Loucy (cell line): ENCODE measurements around the gene BCAT1.

Experiments
- H2AFZ ChIP-seq: fragments of 200-600 bp; sonication (generic); 2 replicates; pipeline ENCODE4 v1.6.0; 2016; ENCODE audit warnings: antibody characterized with exemption, mild to moderate bottlenecking, low read length, moderate library complexity
- H3F3A ChIP-seq: fragments of 200-600 bp; 2 replicates; pipeline ENCODE4 v1.6.0; 2016; ENCODE audit warnings: antibody characterized with exemption, low read depth, mild to moderate bottlenecking
- H3K27me3 ChIP-seq: fragments of 200-600 bp; sonication (generic); 2 replicates; pipeline ENCODE4 v1.6.1; 2014; ENCODE audit warnings: low read length, mild to moderate bottlenecking; ENCODE audit not compliant: insufficient read depth, poor library complexity, severe bottlenecking
- H3K36me3 ChIP-seq: fragments of 200-600 bp; sonication (generic); 2 replicates; pipeline ENCODE4 v1.6.1; 2016; ENCODE audit warnings: low read length; ENCODE audit not compliant: insufficient read depth
- H3K4me1 ChIP-seq: fragments of 200-600 bp; sonication (generic); 2 replicates; pipeline ENCODE4 v1.5.1; 2014; ENCODE audit warnings: low read length, mild to moderate bottlenecking; ENCODE audit not compliant: insufficient read depth, poor library complexity, severe bottlenecking
- H3K4me2 ChIP-seq: fragments of 200-600 bp; sonication (generic); 2 replicates; pipeline ENCODE4 v1.6.0; 2014; ENCODE audit warnings: antibody characterized with exemption, low read length, low read depth, mild to moderate bottlenecking; ENCODE audit not compliant: poor library complexity, severe bottlenecking
- H3K4me3 ChIP-seq: fragments of 200-600 bp; sonication (generic); 2 replicates; pipeline ENCODE4 v1.5.1; 2014; ENCODE audit warnings: low read length, mild to moderate bottlenecking, mixed read lengths; ENCODE audit not compliant: poor library complexity, severe bottlenecking
- H3K79me2 ChIP-seq: fragments of 200-600 bp; sonication (generic); 2 replicates; pipeline ENCODE4 v1.6.1; 2014; ENCODE audit warnings: low read length; ENCODE audit not compliant: insufficient read depth
- H3K9ac ChIP-seq: fragments of 200-600 bp; sonication (generic); 2 replicates; pipeline ENCODE4 v1.6.0; 2014; ENCODE audit warnings: mild to moderate bottlenecking, low read depth, low read length, moderate library complexity; ENCODE audit not compliant: poor library complexity, severe bottlenecking
- H3K9me2 ChIP-seq: fragments of 200-600 bp; sonication (generic); replicated peaks from 2 replicates; pipeline ENCODE4 v1.6.1; 2016; ENCODE audit warnings: low read depth, low read length, mixed read lengths
- H3K9me3 ChIP-seq: fragments of 200-600 bp; sonication (generic); 2 replicates; pipeline ENCODE4 v1.6.1; 2014; ENCODE audit warnings: mild to moderate bottlenecking, antibody characterized with exemption, low read length, low read depth; ENCODE audit not compliant: insufficient read depth
- H4K20me1 ChIP-seq: fragments of 200-600 bp; sonication (generic); 2 replicates; pipeline ENCODE4 v1.6.0; 2014; ENCODE audit warnings: antibody characterized with exemption, low read length, mild to moderate bottlenecking; ENCODE audit not compliant: insufficient read depth, poor library complexity, severe bottlenecking
- EZH2phosphoT487 ChIP-seq: fragments of 200-600 bp; IDR thresholded peaks from 2 replicates; pipeline ENCODE4 v1.6.1; 2018; ENCODE audit warnings: antibody characterized with exemption, mild to moderate bottlenecking, moderate library complexity, borderline replicate concordance
- TF ChIP-seq, protein P1 (sequence below): fragments of 200-600 bp; sonication (generic); conservative IDR thresholded peaks from 2 replicates; pipeline ENCODE4 v1.5.1; 2014; ENCODE audit warnings: mild to moderate bottlenecking, antibody characterized with exemption, low read length

The BCAT1 gene

DNA sequence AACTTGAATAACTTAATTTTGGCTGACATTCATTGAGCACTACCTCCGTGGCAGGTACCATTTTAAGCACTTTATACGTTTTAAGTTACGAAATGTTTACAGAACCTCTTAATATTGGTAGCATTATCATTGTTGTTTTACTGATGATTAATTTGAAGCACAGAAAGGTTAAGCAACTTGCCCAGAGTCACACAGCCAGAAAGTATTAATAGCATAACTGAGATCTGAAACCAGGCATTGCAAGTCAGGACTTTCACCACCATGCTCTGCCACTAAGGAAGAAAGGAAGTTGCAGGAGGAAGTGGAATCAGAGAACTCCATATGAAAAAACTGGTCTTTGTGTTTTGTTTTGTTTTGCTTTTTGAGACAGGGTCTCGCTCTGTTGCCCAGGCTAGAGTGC lies 28.2 kb upstream of the BCAT1 start:
- no peaks in the 10 kb centered on the region for H4K20me1 ChIP-seq
- no peaks in the 10 kb centered on the region for H3K27me3 ChIP-seq
- no peak overlapping the region for H3K9ac ChIP-seq
- no peaks in the 10 kb centered on the region; the same call in 1 of the 2 replicates for H3F3A ChIP-seq
- no peak overlapping the region for H2AFZ ChIP-seq
- TF ChIP-seq, protein P1, sequence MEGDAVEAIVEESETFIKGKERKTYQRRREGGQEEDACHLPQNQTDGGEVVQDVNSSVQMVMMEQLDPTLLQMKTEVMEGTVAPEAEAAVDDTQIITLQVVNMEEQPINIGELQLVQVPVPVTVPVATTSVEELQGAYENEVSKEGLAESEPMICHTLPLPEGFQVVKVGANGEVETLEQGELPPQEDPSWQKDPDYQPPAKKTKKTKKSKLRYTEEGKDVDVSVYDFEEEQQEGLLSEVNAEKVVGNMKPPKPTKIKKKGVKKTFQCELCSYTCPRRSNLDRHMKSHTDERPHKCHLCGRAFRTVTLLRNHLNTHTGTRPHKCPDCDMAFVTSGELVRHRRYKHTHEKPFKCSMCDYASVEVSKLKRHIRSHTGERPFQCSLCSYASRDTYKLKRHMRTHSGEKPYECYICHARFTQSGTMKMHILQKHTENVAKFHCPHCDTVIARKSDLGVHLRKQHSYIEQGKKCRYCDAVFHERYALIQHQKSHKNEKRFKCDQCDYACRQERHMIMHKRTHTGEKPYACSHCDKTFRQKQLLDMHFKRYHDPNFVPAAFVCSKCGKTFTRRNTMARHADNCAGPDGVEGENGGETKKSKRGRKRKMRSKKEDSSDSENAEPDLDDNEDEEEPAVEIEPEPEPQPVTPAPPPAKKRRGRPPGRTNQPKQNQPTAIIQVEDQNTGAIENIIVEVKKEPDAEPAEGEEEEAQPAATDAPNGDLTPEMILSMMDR: no peak
- TF ChIP-seq EZH2phosphoT487: no peak
- H3K4me2 ChIP-seq: no peak overlapping the region
- H3K9me3 ChIP-seq: no peaks in the 10 kb centered on the region
- no peaks in the 10 kb centered on the region for H3K9me2 ChIP-seq
- H3K36me3 ChIP-seq: no peaks in the 10 kb centered on the region
- no peaks in the 10 kb centered on the region for H3K79me2 ChIP-seq
- H3K4me3 ChIP-seq: no peak overlapping the region
- H3K4me1 ChIP-seq: no peaks in the 10 kb centered on the region

- H3K4me1 ChIP-seq: no peaks in the 10 kb centered on the region
- no peak overlapping the region for H3K4me2 ChIP-seq
- no peaks in the 10 kb centered on the region for H3K9me3 ChIP-seq
- H3K9ac ChIP-seq: no peak overlapping the region
- H2AFZ ChIP-seq: no peak overlapping the region
- no peaks in the 10 kb centered on the region for H3K9me2 ChIP-seq
- H3K4me3 ChIP-seq: no peak overlapping the region
- no peaks in the 10 kb centered on the region for H3K27me3 ChIP-seq
- no peaks in the 10 kb centered on the region for H3K36me3 ChIP-seq
- no peaks in the 10 kb centered on the region for H3K79me2 ChIP-seq
- no peaks in the 10 kb centered on the region; the same call in 1 of the 2 replicates for H3F3A ChIP-seq
- TF ChIP-seq, protein P1: no peak
- TF ChIP-seq EZH2phosphoT487: no peak
- H4K20me1 ChIP-seq: no peaks in the 10 kb centered on the region
These were observed 26.5 kb upstream of the BCAT1 start for GRCh38 chr12:24975425-24975824.

DNA sequence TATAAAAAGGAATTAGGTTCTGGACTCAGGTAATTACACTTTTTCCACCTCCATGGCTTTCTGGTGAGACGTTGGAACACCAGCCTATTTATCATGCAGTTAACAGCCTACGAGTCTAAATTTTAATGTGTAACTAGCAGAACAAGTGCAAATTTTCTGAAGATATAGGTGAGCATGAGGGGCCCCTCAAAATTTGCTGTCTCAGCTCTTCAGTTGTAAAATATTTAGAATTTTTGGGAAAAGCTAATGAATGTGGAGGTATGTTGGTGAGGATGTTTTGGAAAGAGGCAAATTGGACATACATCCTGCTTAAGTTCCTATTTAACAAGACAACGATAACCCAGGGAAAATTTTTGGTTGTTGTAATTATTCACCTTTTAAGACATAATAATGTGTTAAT lies 25.3 kb upstream of the BCAT1 start:
- TF ChIP-seq, protein P1: no peak
- TF ChIP-seq EZH2phosphoT487: no peak
- no peaks in the 10 kb centered on the region for H4K20me1 ChIP-seq
- H3K4me1 ChIP-seq: no peaks in the 10 kb centered on the region
- no peaks in the 10 kb centered on the region for H3K36me3 ChIP-seq
- H3K4me2 ChIP-seq: no peak overlapping the region
- no peak overlapping the region for H2AFZ ChIP-seq
- no peaks in the 10 kb centered on the region for H3F3A ChIP-seq
- H3K27me3 ChIP-seq: no peaks in the 10 kb centered on the region
- no peaks in the 10 kb centered on the region for H3K79me2 ChIP-seq
- no peaks in the 10 kb centered on the region for H3K9me2 ChIP-seq
- no peaks in the 10 kb centered on the region for H3K9me3 ChIP-seq
- H3K9ac ChIP-seq: no peak overlapping the region
- H3K4me3 ChIP-seq: no peak overlapping the region
